Activated CD4-positive, alpha-beta T cell treated with anti-CD3 and anti-CD28 coated beads, Interleukin-2, amount 10 ng/mL, durations not matched to agents 7 days and 5 days (primary cell): ENCODE results near the gene SERTAD2. TPM values are rescaled to one million over a fixed set of nuclear protein-coding genes. Genes with fewer than 3 reads are reported as not detected.
A peak's percentile ranks its signal among the peaks of the same experiment; 100 is the strongest.

Source experiments
- CTCF ChIA-PET: fragments of 350-600 bp; sonication (Branson Sonifier 250); formaldehyde crosslinking; loops from one replicate; lab custom pipeline; 2021; ENCODE audit warnings: antibody characterized with exemption; lab: Charles Lee
- POLR2A ChIA-PET: fragments of 350-600 bp; sonication (Branson Sonifier 250); formaldehyde crosslinking; loops from one replicate; lab custom pipeline; 2021; ENCODE audit warnings: antibody characterized with exemption; lab: Charles Lee
- DNase-seq: peaks from one replicate; pipeline ENCODE4 v3.0.0-alpha.2; 2020
- H3K27ac Mint-ChIP-seq: one replicate; pipeline ENCODE4 v1.8.0; 2021; ENCODE audit warnings: mild to moderate bottlenecking, moderate library complexity, mixed read lengths
- H3K27me3 Mint-ChIP-seq: one replicate; pipeline ENCODE4 v1.8.0; 2021; ENCODE audit warnings: mixed read lengths
- H3K36me3 Mint-ChIP-seq: one replicate; pipeline ENCODE4 v1.8.0; 2021; ENCODE audit warnings: low read depth, mixed read lengths
- H3K4me1 Mint-ChIP-seq: one replicate; pipeline ENCODE4 v1.8.0; 2021; ENCODE audit warnings: mixed read lengths
- H3K4me3 Mint-ChIP-seq: one replicate; pipeline ENCODE4 v1.8.0; 2021; ENCODE audit warnings: mild to moderate bottlenecking, moderate library complexity, mixed read lengths
- H3K9me3 Mint-ChIP-seq: one replicate; pipeline ENCODE4 v1.8.0; 2021; ENCODE audit warnings: mixed read lengths
- total RNA-seq, 2 experiments: library from RNA; stranded (reverse); gene quantifications; one replicate each; pipeline ENCODE4 v1.2.3, GENCODE V29; 2021

SERTAD2 gene
- total RNA-seq, 2 experiments from 2014 or later, result 16.9 to 18.7 TPM

GRCh38 chr2:64631771-64632170 is 21.9 kb downstream of the SERTAD2 start:
- peak; percentile 2 for DNase-seq
- Mint-ChIP-seq H3K9me3 (no peaks in the 10 kb centered on the region), H3K4me3 (no peak overlapping the region), H3K4me1 (peaks cover 12% of the 10 kb centered on the region), H3K27ac (no peak overlapping the region), H3K36me3 (peaks cover 30% of the 10 kb centered on the region), H3K27me3 (no peaks in the 10 kb centered on the region)
- ChIA-PET POLR2A (no interaction called here), CTCF (interaction anchor here (0.7 to 3.2 kb wide), 3 partner anchors 14 to 247 kb away, joined by 3 to 12 read pairs (median 3); no protein-coding TSS in a partner anchor)

- CTCF ChIA-PET, result interaction anchor here (0.6 to 3.2 kb wide), 3 partner anchors 16 to 25 kb away, joined by 3 to 12 read pairs (median 4); no protein-coding TSS in a partner anchor
- no peak for DNase-seq
- Mint-ChIP-seq H3K4me1 (peaks cover 7% of the 10 kb centered on the region), H3K27me3 (no peaks in the 10 kb centered on the region), H3K4me3 (no peak overlapping the region), H3K27ac (no peak overlapping the region), H3K9me3 (no peaks in the 10 kb centered on the region), H3K36me3 (peaks cover 21% of the 10 kb centered on the region)
- POLR2A ChIA-PET, result no interaction called here
Observed at GRCh38 chr2:64630752-64631151, 23.0 kb downstream of the SERTAD2 start.

- ChIA-PET POLR2A (no interaction called here), CTCF (interaction anchor here (1.2 to 3.2 kb wide), 6 partner anchors 10 to 285 kb away, joined by 3 to 12 read pairs (median 6); no protein-coding TSS in a partner anchor)
- Mint-ChIP-seq H3K27me3 (no peaks in the 10 kb centered on the region), H3K4me3 (no peak overlapping the region), H3K36me3 (peaks cover 16% of the 10 kb centered on the region), H3K9me3 (no peaks in the 10 kb centered on the region), H3K4me1 (peaks cover 3% of the 10 kb centered on the region), H3K27ac (no peak overlapping the region)
- DNase-seq, result no peak
Observed at GRCh38 chr2:64629875-64630274, 23.8 kb downstream of the SERTAD2 start.

- ChIA-PET CTCF (interaction anchor here (0.5 to 3.2 kb wide), 7 partner anchors 10 to 286 kb away, joined by 3 to 12 read pairs (median 4); no protein-coding TSS in a partner anchor), POLR2A (no interaction called here)
- Mint-ChIP-seq H3K4me3 (no peak overlapping the region), H3K36me3 (peaks cover 12% of the 10 kb centered on the region), H3K27ac (no peak overlapping the region), H3K4me1 (peaks cover 3% of the 10 kb centered on the region), H3K27me3 (no peaks in the 10 kb centered on the region), H3K9me3 (no peaks in the 10 kb centered on the region)
- DNase-seq, result no peak
Observed at GRCh38 chr2:64629329-64629781, 24.4 kb downstream of the SERTAD2 start.

- POLR2A ChIA-PET, result no interaction called here
Observed at GRCh38 chr2:64627860-64628841, 25.6 kb downstream of the SERTAD2 start.

GRCh38 chr2:64626963-64627760 is 26.6 kb downstream of the SERTAD2 start:
- ChIA-PET POLR2A (no interaction called here), CTCF (interaction anchor here (0.6 to 2.7 kb wide), 8 partner anchors 8 to 627 kb away, joined by 3 to 12 read pairs (median 5); no protein-coding TSS in a partner anchor)
- DNase-seq, result no peak
- H3K4me3 Mint-ChIP-seq, result no peak overlapping the region
- H3K4me1 Mint-ChIP-seq, result peaks cover 3% of the 10 kb centered on the region
- no peaks in the 10 kb centered on the region for H3K27me3 Mint-ChIP-seq
- H3K27ac Mint-ChIP-seq, result no peak overlapping the region
- H3K9me3 Mint-ChIP-seq, result no peaks in the 10 kb centered on the region
- H3K36me3 Mint-ChIP-seq, result peaks cover 5% of the 10 kb centered on the region

More at GRCh38 chr2:64627860-64628841, 25.6 kb downstream of the SERTAD2 start:
- Mint-ChIP-seq H3K9me3 (no peaks in the 10 kb centered on the region), H3K27me3 (no peaks in the 10 kb centered on the region), H3K27ac (no peak overlapping the region), H3K4me1 (peaks cover 3% of the 10 kb centered on the region), H3K36me3 (peaks cover 5% of the 10 kb centered on the region), H3K4me3 (no peak overlapping the region)
- CTCF ChIA-PET, result interaction anchor here (1.1 to 2.7 kb wide), 8 partner anchors 9 to 287 kb away, joined by 3 to 12 read pairs (median 6); no protein-coding TSS in a partner anchor
- no peak for DNase-seq

GRCh38 chr2:64626146-64626809 is 27.4 kb downstream of the SERTAD2 start:
- Mint-ChIP-seq H3K27ac (no peak overlapping the region), H3K36me3 (peaks cover 5% of the 10 kb centered on the region), H3K9me3 (no peaks in the 10 kb centered on the region), H3K4me1 (peaks cover 3% of the 10 kb centered on the region), H3K27me3 (no peaks in the 10 kb centered on the region), H3K4me3 (no peak overlapping the region)
- POLR2A ChIA-PET, result no interaction called here
- DNase-seq, result no peak
- CTCF ChIA-PET, result interaction anchor here (0.6 to 1.2 kb wide), 6 partner anchors 8 to 290 kb away, joined by 3 read pairs; no protein-coding TSS in a partner anchor

- Mint-ChIP-seq H3K27ac (no peak overlapping the region), H3K9me3 (no peaks in the 10 kb centered on the region), H3K27me3 (no peaks in the 10 kb centered on the region), H3K36me3 (no peaks in the 10 kb centered on the region), H3K4me3 (no peak overlapping the region), H3K4me1 (peaks cover 3% of the 10 kb centered on the region)
- ChIA-PET POLR2A (interaction anchor here (0.6 kb wide), 2 partner anchors 20 to 399 kb away, joined by 3 read pairs; no protein-coding TSS in a partner anchor), CTCF (interaction anchor here (0.6 to 1.2 kb wide), 5 partner anchors 11 to 51 kb away, joined by 3 to 4 read pairs (median 3); no protein-coding TSS in a partner anchor)
- no peak for DNase-seq
Observed at GRCh38 chr2:64625299-64626145, 28.2 kb downstream of the SERTAD2 start.

- DNase-seq, result no peak
Observed at GRCh38 chr2:64624862-64625261, 28.9 kb downstream of the SERTAD2 start.

GRCh38 chr2:64624108-64624610 is 29.6 kb downstream of the SERTAD2 start:
- Mint-ChIP-seq H3K4me1 (peaks cover 3% of the 10 kb centered on the region), H3K36me3 (no peaks in the 10 kb centered on the region), H3K4me3 (no peak overlapping the region), H3K27ac (no peak overlapping the region), H3K9me3 (no peaks in the 10 kb centered on the region), H3K27me3 (peaks cover 4% of the 10 kb centered on the region)
- ChIA-PET CTCF (interaction anchor here (0.6 to 1.3 kb wide), 2 partner anchors 13 to 21 kb away, joined by 3 read pairs; no protein-coding TSS in a partner anchor), POLR2A (no interaction called here)
- no peak for DNase-seq

More at GRCh38 chr2:64624862-64625261, 28.9 kb downstream of the SERTAD2 start:
- H3K4me1 Mint-ChIP-seq, result peaks cover 3% of the 10 kb centered on the region
- no peak overlapping the region for H3K27ac Mint-ChIP-seq
- ChIA-PET POLR2A (interaction anchor here (0.6 kb wide), 2 partner anchors 19 to 399 kb away, joined by 3 read pairs; no protein-coding TSS in a partner anchor), CTCF (interaction anchor here (0.6 kb wide), 2 partner anchors 20 to 52 kb away, joined by 3 to 4 read pairs; no protein-coding TSS in a partner anchor)
- no peaks in the 10 kb centered on the region for H3K27me3 Mint-ChIP-seq
- H3K36me3 Mint-ChIP-seq, result no peaks in the 10 kb centered on the region
- H3K9me3 Mint-ChIP-seq, result no peaks in the 10 kb centered on the region
- H3K4me3 Mint-ChIP-seq, result no peak overlapping the region
